GM18873 (cell line): ENCODE measurements around the gene BCS1L.

ENCODE experiments used
- ATAC-seq: cut with Tn5 transposase; IDR thresholded peaks from one replicate; pipeline ENCODE4 v1.9.1; 2021; ENCODE audit warnings: mild to moderate bottlenecking, moderate library complexity, moderate number of reproducible peaks; ENCODE audit not compliant: unreplicated experiment, low FRiP score

Gene BCS1L

GRCh38 chr2:218659258-218659987, at the start of gene BCS1L, which contains the start of gene ZNF142:
TSS of gene BCS1L (plus strand) at chr2:218659683. CDS start at chr2:218660988, 1,305 bp downstream.
TSS of gene ZNF142 (minus strand) at chr2:218659623. CDS start at chr2:218656429, 3,194 bp downstream.
- peak; percentile 68 for ATAC-seq

DNA sequence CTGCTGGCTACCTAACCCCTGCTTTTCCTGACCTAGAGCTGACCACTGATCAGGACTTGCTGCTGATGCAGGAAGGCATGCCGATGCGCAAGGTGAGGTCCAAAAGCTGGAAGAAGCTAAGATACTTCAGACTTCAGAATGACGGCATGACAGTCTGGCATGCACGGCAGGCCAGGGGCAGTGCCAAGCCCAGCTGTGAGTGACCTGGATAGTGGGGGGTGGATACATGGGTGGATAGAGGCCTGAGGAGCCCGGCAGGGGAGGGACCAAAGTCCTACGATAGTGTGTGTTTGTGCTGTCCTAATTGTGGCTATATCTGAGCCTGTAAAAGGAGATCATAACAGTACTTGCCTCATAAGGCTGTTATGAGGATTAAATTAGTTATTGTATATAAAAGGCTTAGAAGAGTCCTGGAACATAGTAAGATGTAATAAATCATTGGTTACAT, 43.6 kb upstream of the BCS1L start:
- ATAC-seq, result no peak

- no peak for ATAC-seq
These were observed 41.2 kb upstream of the BCS1L start for GRCh38 chr2:218618102-218618860.

DNA sequence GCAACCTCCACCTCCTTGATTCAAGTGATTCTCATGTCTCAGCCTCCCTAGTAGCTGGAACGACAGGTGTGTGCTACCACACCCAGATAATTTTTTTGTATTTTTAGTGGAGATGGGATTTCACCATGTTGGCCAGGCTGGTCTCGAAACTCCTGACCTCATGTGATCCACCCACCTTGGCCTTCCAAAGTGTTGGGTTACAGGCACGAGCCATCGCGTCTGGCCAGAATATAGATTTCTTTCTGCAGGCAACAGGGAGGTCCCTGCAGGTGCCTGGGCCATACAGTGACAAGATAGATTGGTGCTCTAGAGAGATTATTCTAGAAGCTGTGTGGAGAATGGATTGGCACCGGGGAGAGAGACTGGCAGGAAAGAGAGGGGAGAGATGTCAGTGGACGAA, 38.5 kb upstream of the BCS1L start:
- ATAC-seq, result no peak

DNA sequence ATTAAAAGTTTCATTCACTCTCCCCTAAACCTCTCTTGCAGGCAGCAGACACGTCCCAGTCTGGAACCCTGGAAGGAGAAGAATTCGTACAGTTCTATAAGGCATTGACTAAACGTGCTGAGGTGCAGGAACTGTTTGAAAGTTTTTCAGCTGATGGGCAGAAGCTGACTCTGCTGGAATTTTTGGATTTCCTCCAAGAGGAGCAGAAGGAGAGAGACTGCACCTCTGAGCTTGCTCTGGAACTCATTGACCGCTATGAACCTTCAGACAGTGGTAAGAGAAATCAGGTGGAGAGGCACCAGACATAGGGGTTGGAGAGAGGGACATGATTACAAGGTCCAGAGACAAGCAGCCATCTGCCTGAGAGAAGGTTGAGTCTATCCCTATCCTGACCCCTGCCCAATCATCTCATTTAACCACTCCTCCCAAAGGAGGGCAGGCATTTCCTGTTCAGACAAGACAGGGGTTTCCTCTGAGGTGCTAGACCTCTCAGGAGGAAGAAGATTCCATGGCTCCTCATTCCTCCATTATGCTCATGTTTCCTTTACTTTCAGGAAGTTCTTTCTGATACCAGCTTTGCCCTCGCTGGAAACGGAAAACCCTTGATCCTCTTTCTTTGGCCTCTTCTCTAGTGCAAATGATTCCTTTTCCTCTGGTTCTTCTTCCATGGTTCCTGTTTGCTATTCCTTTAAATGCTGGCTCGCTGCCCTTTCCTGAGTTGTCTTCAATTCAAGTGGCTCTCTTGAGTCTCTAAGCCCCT, 36.7 kb upstream of the BCS1L start:
- ATAC-seq, result no peak

GRCh38 chr2:218623366-218623705, 36.1 kb upstream of the BCS1L start:
- ATAC-seq, result no peak

- no peak for ATAC-seq
These were observed 33.1 kb upstream of the BCS1L start for GRCh38 chr2:218626369-218626768.

DNA sequence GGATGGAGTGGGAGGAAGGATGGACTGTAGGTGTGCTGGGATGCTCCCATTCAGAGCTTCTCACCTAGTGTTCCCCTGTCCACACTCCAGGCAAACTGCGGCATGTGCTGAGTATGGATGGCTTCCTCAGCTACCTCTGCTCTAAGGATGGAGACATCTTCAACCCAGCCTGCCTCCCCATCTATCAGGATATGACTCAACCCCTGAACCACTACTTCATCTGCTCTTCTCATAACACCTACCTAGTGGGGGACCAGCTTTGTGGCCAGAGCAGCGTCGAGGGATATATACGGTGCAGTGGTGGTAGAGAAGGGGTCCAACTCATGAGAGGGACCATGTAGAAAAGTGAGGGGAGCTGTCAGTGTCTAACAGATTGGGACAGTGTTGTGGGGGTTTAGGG, 31.5 kb upstream of the BCS1L start:
- no peak for ATAC-seq

DNA sequence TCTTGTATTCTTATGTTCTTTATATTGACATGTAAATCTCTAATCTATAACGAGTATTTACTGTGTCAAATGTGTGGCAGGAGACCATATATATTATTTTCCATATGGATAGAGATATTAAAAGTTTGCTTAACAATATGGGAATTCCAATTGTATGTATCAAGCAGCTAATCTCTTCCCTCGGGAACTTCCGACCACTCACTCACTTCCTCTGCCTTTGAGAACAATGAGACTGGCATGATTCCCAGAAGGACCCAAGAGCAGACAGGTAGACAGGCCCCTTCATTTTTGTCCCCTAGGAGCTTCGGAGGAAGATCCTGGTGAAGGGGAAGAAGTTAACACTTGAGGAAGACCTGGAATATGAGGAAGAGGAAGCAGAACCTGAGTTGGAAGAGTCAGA, 27.6 kb upstream of the BCS1L start:
- ATAC-seq, result no peak

DNA sequence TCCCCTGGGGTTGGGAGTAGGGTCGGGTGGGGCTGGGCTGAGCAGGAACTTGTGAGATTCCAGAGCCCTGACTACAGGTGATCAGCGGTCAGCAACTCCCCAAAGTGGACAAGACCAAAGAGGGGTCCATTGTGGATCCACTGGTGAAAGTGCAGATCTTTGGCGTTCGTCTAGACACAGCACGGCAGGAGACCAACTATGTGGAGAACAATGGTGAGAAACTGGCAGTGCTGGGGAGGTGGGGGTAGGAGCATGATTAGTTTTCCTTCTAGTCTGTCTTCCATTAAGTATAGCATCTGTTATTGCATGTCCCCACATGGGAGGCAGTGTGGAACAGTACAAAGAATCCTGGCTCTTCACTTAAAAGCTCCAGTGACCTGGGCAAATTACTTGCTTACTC, 23.8 kb upstream of the BCS1L start:
- no peak for ATAC-seq

DNA sequence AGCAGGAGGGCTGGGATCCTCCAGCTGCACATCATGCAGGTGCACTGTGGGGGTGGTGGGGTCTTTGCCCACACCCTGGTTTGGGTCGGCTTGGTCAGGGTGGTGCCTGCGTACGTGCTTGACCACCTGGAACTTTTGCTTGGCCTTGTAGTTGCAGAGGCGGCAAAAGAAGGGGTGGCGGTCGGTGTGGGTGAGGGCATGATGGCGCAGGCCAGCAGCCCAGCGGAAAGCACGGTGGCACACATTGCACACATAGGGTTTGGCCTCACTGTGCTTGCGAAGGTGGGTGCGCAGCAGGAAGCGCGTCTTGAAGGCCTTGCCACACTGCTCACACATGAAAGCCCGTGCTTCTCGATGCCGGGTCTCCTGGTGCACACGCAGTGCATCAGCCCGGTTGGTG, 21.1 kb upstream of the BCS1L start:
- ATAC-seq, result no peak

GRCh38 chr2:218642121-218642656, 17.3 kb upstream of the BCS1L start:
- no peak for ATAC-seq

- no peak for ATAC-seq
These were observed 16.7 kb upstream of the BCS1L start for GRCh38 chr2:218642786-218643185.

GRCh38 chr2:218643751-218644310, 15.7 kb upstream of the BCS1L start:
- no peak for ATAC-seq

DNA sequence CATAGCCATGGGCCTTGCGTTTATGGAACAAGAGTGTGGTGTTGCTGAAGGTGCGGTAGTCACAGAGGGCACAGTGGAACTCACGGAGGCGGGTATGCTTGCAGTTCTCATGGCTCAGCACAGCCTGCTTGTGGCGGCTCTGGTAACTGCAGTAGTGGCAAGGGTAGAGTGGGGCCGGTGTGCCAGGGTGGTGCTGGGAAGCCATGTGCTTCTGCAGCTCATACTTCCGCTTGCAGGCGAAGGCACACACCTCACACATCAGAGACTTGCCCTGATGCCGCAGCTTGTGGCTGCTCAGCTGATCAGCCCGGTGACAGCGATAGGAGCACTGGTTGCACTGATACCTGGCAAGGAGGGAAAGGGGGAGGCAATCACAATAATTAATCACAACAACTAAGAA, 14.8 kb upstream of the BCS1L start:
- peak; percentile 7 for ATAC-seq

GRCh38 chr2:218645126-218645525, 14.4 kb upstream of the BCS1L start:
- ATAC-seq, result peak; percentile 52

GRCh38 chr2:218648088-218648786, 11.2 kb upstream of the BCS1L start:
- ATAC-seq, result no peak

- ATAC-seq, result no peak
These were observed 10.7 kb upstream of the BCS1L start for GRCh38 chr2:218648787-218649100.

GRCh38 chr2:218655751-218656150, 3.7 kb upstream of the BCS1L start:
- no peak for ATAC-seq

- peak; percentile 44 for ATAC-seq
These were observed 719 bp upstream of the BCS1L start for GRCh38 chr2:218658671-218659257.
